Nephron (organoid): Measurements from ENCODE around the gene WDR7.

Source experiments
- H3K27ac Mint-ChIP-seq, 3 experiments: 2 replicates each; pipeline ENCODE4 v1.8.0; 2020; ENCODE audit warnings: mixed read lengths in 3 of 3, mild to moderate bottlenecking in 2 of 3, moderate library complexity in 1 of 3
- H3K27me3 Mint-ChIP-seq: 2 replicates; pipeline ENCODE4 v1.8.0; 2021; ENCODE audit warnings: low read depth, mild to moderate bottlenecking, moderate library complexity, mixed read lengths
- H3K36me3 Mint-ChIP-seq: 2 replicates; pipeline ENCODE4 v1.8.0; 2020; ENCODE audit warnings: low read depth, mixed read lengths
- H3K4me1 Mint-ChIP-seq: 2 replicates; pipeline ENCODE4 v1.8.0; 2020; ENCODE audit warnings: mixed read lengths
- H3K4me3 Mint-ChIP-seq, 3 experiments: 2 replicates each; pipeline ENCODE4 v1.8.0; 2020; ENCODE audit warnings: mild to moderate bottlenecking in 3 of 3, mixed read lengths in 3 of 3, moderate library complexity in 2 of 3
- H3K9me3 Mint-ChIP-seq: 2 replicates; pipeline ENCODE4 v1.8.0; 2020; ENCODE audit warnings: mixed read lengths
- CTCF ChIP-seq, 3 experiments: fragments of 200-600 bp; sonication (generic); IDR thresholded peaks; one replicate each; pipeline ENCODE4 v1.5.0; 2021; ENCODE audit warnings: antibody characterized with exemption in 3 of 3; ENCODE audit not compliant: unreplicated experiment in 3 of 3

The WDR7 gene

GRCh38 chr18:56672391-56672790 is 21.2 kb downstream of the WDR7 start:
- Mint-ChIP-seq H3K4me3 (no peak overlapping the region), H3K27me3 (no peaks in the 10 kb centered on the region), H3K9me3 (no peaks in the 10 kb centered on the region), H3K36me3 (peaks cover 8% of the 10 kb centered on the region), H3K4me1 (no peaks in the 10 kb centered on the region), H3K27ac (no peak overlapping the region)
- no peak for TF ChIP-seq CTCF (IDR thresholded peaks at IDR 0.05; ENCODE audit: unreplicated experiment in 3 of 3)

- Mint-ChIP-seq H3K4me3 (no peak overlapping the region), H3K27me3 (no peaks in the 10 kb centered on the region), H3K36me3 (peaks cover 13% of the 10 kb centered on the region), H3K27ac (no peak overlapping the region), H3K9me3 (no peaks in the 10 kb centered on the region), H3K4me1 (no peaks in the 10 kb centered on the region)
- TF ChIP-seq CTCF (IDR thresholded peaks at IDR 0.05; ENCODE audit: unreplicated experiment in 3 of 3): no peak
Observed at GRCh38 chr18:56672981-56673380, 21.8 kb downstream of the WDR7 start.

GRCh38 chr18:56676639-56677038 is 25.5 kb downstream of the WDR7 start:
- no peak overlapping the region for H3K27ac Mint-ChIP-seq
- no peaks in the 10 kb centered on the region for H3K9me3 Mint-ChIP-seq
- H3K27me3 Mint-ChIP-seq: no peaks in the 10 kb centered on the region
- TF ChIP-seq CTCF (IDR thresholded peaks at IDR 0.05; ENCODE audit: unreplicated experiment in 3 of 3): no peak
- no peak overlapping the region for H3K4me3 Mint-ChIP-seq
- H3K4me1 Mint-ChIP-seq: no peaks in the 10 kb centered on the region
- peaks cover 17% of the 10 kb centered on the region for H3K36me3 Mint-ChIP-seq

- Mint-ChIP-seq H3K4me3 (no peak overlapping the region), H3K36me3 (peaks cover 17% of the 10 kb centered on the region), H3K4me1 (no peaks in the 10 kb centered on the region), H3K27me3 (no peaks in the 10 kb centered on the region), H3K9me3 (no peaks in the 10 kb centered on the region), H3K27ac (no peak overlapping the region)
- TF ChIP-seq CTCF (IDR thresholded peaks at IDR 0.05; ENCODE audit: unreplicated experiment in 3 of 3): no peak
Observed at GRCh38 chr18:56678836-56679565, 27.8 kb downstream of the WDR7 start.

- Mint-ChIP-seq H3K4me3 (no peak overlapping the region), H3K27me3 (no peaks in the 10 kb centered on the region), H3K9me3 (no peaks in the 10 kb centered on the region), H3K4me1 (no peaks in the 10 kb centered on the region), H3K27ac (no peak overlapping the region), H3K36me3 (peaks cover 6% of the 10 kb centered on the region)
- TF ChIP-seq CTCF (IDR thresholded peaks at IDR 0.05; ENCODE audit: unreplicated experiment in 3 of 3): no peak
Observed at GRCh38 chr18:56684277-56684676, 33.1 kb downstream of the WDR7 start.

GRCh38 chr18:56691530-56691929 is 40.4 kb downstream of the WDR7 start:
- Mint-ChIP-seq H3K4me1 (no peaks in the 10 kb centered on the region), H3K36me3 (peaks cover 7% of the 10 kb centered on the region), H3K4me3 (no peak overlapping the region), H3K9me3 (no peaks in the 10 kb centered on the region), H3K27ac (no peak overlapping the region), H3K27me3 (no peaks in the 10 kb centered on the region)
- no peak for TF ChIP-seq CTCF (IDR thresholded peaks at IDR 0.05; ENCODE audit: unreplicated experiment in 3 of 3)
